HG02970 (cell line): Measurements from ENCODE around the gene FGFR2.

ENCODE experiments used
- ATAC-seq: cut with Tn5 transposase; IDR thresholded peaks from one replicate; pipeline ENCODE4 v1.9.1; 2021; ENCODE audit warnings: mild to moderate bottlenecking, moderate library complexity, moderate number of reproducible peaks; ENCODE audit not compliant: unreplicated experiment, low FRiP score

The FGFR2 gene

GRCh38 chr10:121460733-121461132, 137.5 kb downstream of the FGFR2 start:
- ATAC-seq = no peak

- ATAC-seq = no peak
Observed at GRCh38 chr10:121459622-121460453, 138.4 kb downstream of the FGFR2 start.

- ATAC-seq = no peak
Observed at GRCh38 chr10:121459279-121459621, 139.0 kb downstream of the FGFR2 start.

GRCh38 chr10:121457729-121458128, 140.5 kb downstream of the FGFR2 start:
- ATAC-seq = no peak

GRCh38 chr10:121455377-121455776, 142.9 kb downstream of the FGFR2 start:
- no peak for ATAC-seq

- no peak for ATAC-seq
Observed at GRCh38 chr10:121454781-121455180, 143.5 kb downstream of the FGFR2 start.

GRCh38 chr10:121453160-121453559, 145.1 kb downstream of the FGFR2 start:
- ATAC-seq = no peak

GRCh38 chr10:121452581-121452980, 145.7 kb downstream of the FGFR2 start:
- no peak for ATAC-seq

- ATAC-seq = no peak
Observed at GRCh38 chr10:121450247-121450646, 148.0 kb downstream of the FGFR2 start.

- ATAC-seq = peak; percentile 29
Observed at GRCh38 chr10:121449482-121449924, 148.7 kb downstream of the FGFR2 start.

- ATAC-seq = peak; percentile 92
Observed at GRCh38 chr10:121448766-121449421, 149.3 kb downstream of the FGFR2 start.

GRCh38 chr10:121444520-121445165, 153.6 kb downstream of the FGFR2 start:
- ATAC-seq = no peak

- no peak for ATAC-seq
Observed at GRCh38 chr10:121442086-121442935, 155.9 kb downstream of the FGFR2 start.

- ATAC-seq = no peak
Observed at GRCh38 chr10:121440461-121440860, 157.8 kb downstream of the FGFR2 start.

GRCh38 chr10:121438333-121438732, 159.9 kb downstream of the FGFR2 start:
- ATAC-seq = no peak

- no peak for ATAC-seq
Observed at GRCh38 chr10:121437596-121437995, 160.6 kb downstream of the FGFR2 start.

GRCh38 chr10:121436630-121437341, 161.5 kb downstream of the FGFR2 start:
- no peak for ATAC-seq

- no peak for ATAC-seq
Observed at GRCh38 chr10:121436281-121436629, 162.0 kb downstream of the FGFR2 start.

GRCh38 chr10:121435099-121435875, 163.0 kb downstream of the FGFR2 start:
- no peak for ATAC-seq
